KMS-11 (cell line): ENCODE results near the gene LAMTOR4.

Source experiments
- H2AFZ ChIP-seq: fragments of 200-600 bp; sonication (generic); 2 replicates; pipeline ENCODE4 v1.6.1; 2016; ENCODE audit warnings: antibody characterized with exemption, mixed run types, low read depth
- H3K27ac ChIP-seq: fragments of 200-600 bp; sonication (generic); 2 replicates; pipeline ENCODE4 v1.6.1; 2016; ENCODE audit warnings: mild to moderate bottlenecking, mixed run types
- H3K27me3 ChIP-seq: fragments of 200-600 bp; sonication (generic); 2 replicates; pipeline ENCODE4 v1.6.1; 2017; ENCODE audit warnings: mild to moderate bottlenecking, low read depth, mixed run types, moderate library complexity; ENCODE audit not compliant: insufficient read depth
- H3K36me3 ChIP-seq: fragments of 200-600 bp; sonication (generic); 2 replicates; pipeline ENCODE4 v1.6.1; 2017; ENCODE audit warnings: mild to moderate bottlenecking, mixed run types; ENCODE audit not compliant: insufficient read depth
- H3K4me1 ChIP-seq: fragments of 200-600 bp; sonication (generic); 2 replicates; pipeline ENCODE4 v1.6.1; 2016; ENCODE audit warnings: mild to moderate bottlenecking, low read depth, mixed run types; ENCODE audit not compliant: poor library complexity, severe bottlenecking
- H3K4me2 ChIP-seq: fragments of 200-600 bp; sonication (generic); 2 replicates; pipeline ENCODE4 v1.7.0; 2016; ENCODE audit warnings: mild to moderate bottlenecking, mixed run types
- H3K4me3 ChIP-seq: fragments of 200-600 bp; sonication (generic); IDR thresholded peaks from 2 replicates; pipeline ENCODE4 v1.6.1; 2017; ENCODE audit warnings: low read depth, low read length, mixed read lengths; ENCODE audit not compliant: insufficient read depth
- H3K79me2 ChIP-seq: fragments of 200-600 bp; sonication (generic); 2 replicates; pipeline ENCODE4 v1.6.1; 2016; ENCODE audit warnings: low read depth, mixed run types; ENCODE audit not compliant: insufficient read depth
- H3K9ac ChIP-seq: fragments of 200-600 bp; sonication (generic); 2 replicates; pipeline ENCODE4 v1.6.1; 2016; ENCODE audit warnings: mild to moderate bottlenecking, mixed run types
- H4K20me1 ChIP-seq: fragments of 200-600 bp; sonication (generic); 2 replicates; pipeline ENCODE4 v1.6.1; 2016; ENCODE audit warnings: mild to moderate bottlenecking, mixed run types; ENCODE audit not compliant: insufficient read depth
- CTCF ChIP-seq: fragments of 200-600 bp; sonication (generic); conservative IDR thresholded peaks from 2 replicates; pipeline ENCODE4 v1.6.1; 2017; ENCODE audit warnings: low read depth, mild to moderate bottlenecking, antibody characterized with exemption, low read length, moderate library complexity, mixed read lengths

The LAMTOR4 gene

GRCh38 chr7:100152404-100152803 lies 3.7 kb downstream of the LAMTOR4 start:
- H3K4me3 ChIP-seq = no peak overlapping the region
- no peaks in the 10 kb centered on the region for H4K20me1 ChIP-seq
- H3K4me2 ChIP-seq = no peak overlapping the region
- no peaks in the 10 kb centered on the region; the same call in 1 of the 2 replicates for H3K79me2 ChIP-seq
- no peaks in the 10 kb centered on the region; the same call in 1 of the 2 replicates for H3K36me3 ChIP-seq
- H3K27ac ChIP-seq = no peak overlapping the region
- no peaks in the 10 kb centered on the region for H3K27me3 ChIP-seq
- no peak for TF ChIP-seq CTCF
- peaks cover 23% of the 10 kb centered on the region for H3K4me1 ChIP-seq
- H2AFZ ChIP-seq = no peak overlapping the region
- no peak overlapping the region for H3K9ac ChIP-seq

- Histone ChIP-seq H3K27me3 (no peaks in the 10 kb centered on the region), H2AFZ (no peak overlapping the region), H3K4me2 (no peak overlapping the region), H3K79me2 (no peaks in the 10 kb centered on the region; the same call in 1 of the 2 replicates), H4K20me1 (no peaks in the 10 kb centered on the region), H3K4me1 (peaks cover 25% of the 10 kb centered on the region), H3K9ac (no peak overlapping the region), H3K36me3 (no peaks in the 10 kb centered on the region; the same call in 1 of the 2 replicates), H3K27ac (no peak overlapping the region), H3K4me3 (no peak overlapping the region)
- no peak for TF ChIP-seq CTCF
Measured at GRCh38 chr7:100152937-100153666, 4.4 kb downstream of the LAMTOR4 start.

GRCh38 chr7:100153708-100154535 lies 5.2 kb downstream of the LAMTOR4 start:
- Histone ChIP-seq H4K20me1 (no peaks in the 10 kb centered on the region), H3K27me3 (no peaks in the 10 kb centered on the region), H3K4me1 (peaks cover 24% of the 10 kb centered on the region), H3K27ac (no peak overlapping the region), H3K9ac (no peak overlapping the region), H2AFZ (no peak overlapping the region), H3K36me3 (no peaks in the 10 kb centered on the region; the same call in 1 of the 2 replicates), H3K4me3 (no peak overlapping the region), H3K79me2 (no peaks in the 10 kb centered on the region; the same call in 1 of the 2 replicates), H3K4me2 (no peak overlapping the region)
- no peak for TF ChIP-seq CTCF

GRCh38 chr7:100154651-100155491 lies 6.2 kb downstream of the LAMTOR4 start:
- Histone ChIP-seq H3K4me3 (no peak overlapping the region), H3K27me3 (no peaks in the 10 kb centered on the region), H3K4me1 (peaks cover 22% of the 10 kb centered on the region), H3K79me2 (no peaks in the 10 kb centered on the region; the same call in 1 of the 2 replicates), H4K20me1 (no peaks in the 10 kb centered on the region), H3K36me3 (no peaks in the 10 kb centered on the region; the same call in 1 of the 2 replicates), H3K9ac (no peak overlapping the region), H2AFZ (no peak overlapping the region), H3K27ac (no peak overlapping the region), H3K4me2 (no peak overlapping the region)
- no peak for TF ChIP-seq CTCF
